Gastroesophageal sphincter (tissue), 4 donors: ENCODE measurements around the gene PRR23E. TPM values are rescaled to one million over a fixed set of nuclear protein-coding genes. Genes with fewer than 3 reads are reported as not detected.

Source experiments
- ATAC-seq: fragments of 150-250 bp; one replicate; pipeline ENCODE4 v1.9.1; 2016; ENCODE audit warnings: mild to moderate bottlenecking, moderate library complexity
- H3K27ac ChIP-seq, 4 donors: fragments of 200-600 bp; sonication (generic) in 3 of 4; 1 replicate in 3 of 4; 2 replicates in 1 of 4; pipeline ENCODE4 v1.5.1; 2016 to 2019
- H3K27me3 ChIP-seq: fragments of 200-600 bp; sonication (generic); one replicate; pipeline ENCODE4 v1.5.1; 2019
- H3K36me3 ChIP-seq, 2 donors: fragments of 200-600 bp; sonication (generic); one replicate each; pipeline ENCODE4 v1.5.1; 2019; ENCODE audit warnings: control low read depth in 1 of 2
- H3K4me1 ChIP-seq, 3 donors: fragments of 200-600 bp; sonication (generic); 1 replicate in 2 of 3; 2 replicates in 1 of 3; pipeline ENCODE4 v1.5.1; 2016 to 2019; ENCODE audit warnings: control low read depth in 2 of 3
- H3K4me3 ChIP-seq, 2 donors: fragments of 200-600 bp; sonication (generic); one replicate each; pipeline ENCODE4 v1.5.1; 2019; ENCODE audit warnings: mild to moderate bottlenecking in 1 of 2, moderate library complexity in 1 of 2
- H3K9me3 ChIP-seq, 3 donors: fragments of 200-600 bp; sonication (generic); one replicate each; pipeline ENCODE4 v1.5.1; 2017 to 2019; ENCODE audit warnings: control low read depth in 2 of 3
- EP300 ChIP-seq: sonication (generic); formaldehyde crosslinking; IDR thresholded peaks from one replicate; pipeline ENCODE4 v1.6.1; 2017; ENCODE audit warnings: antibody characterized with exemption, mild to moderate bottlenecking
- POLR2A ChIP-seq, 2 donors: fragments of 450-650 bp; IDR thresholded peaks; one replicate each; pipeline ENCODE4 v1.6.1; 2017; ENCODE audit warnings: antibody characterized with exemption in 2 of 2, mild to moderate bottlenecking in 2 of 2, moderate library complexity in 1 of 2
- POLR2AphosphoS5 ChIP-seq: sonication (generic); formaldehyde crosslinking; IDR thresholded peaks from one replicate; pipeline ENCODE4 v1.6.1; 2017; ENCODE audit warnings: antibody characterized with exemption
- WGBS, 2 donors: methylation state at CpG; one replicate each; pipeline ENCODE4 v1.1.5; 2018; ENCODE audit warnings: low coverage in 1 of 2; 5-methylcytosine and 5-hydroxymethylcytosine counted together
- total RNA-seq, 4 donors: library from RNA; depleted of rRNA; stranded (reverse); fragments of >200 nt; gene quantifications; one replicate each; pipeline ENCODE4 v1.1.0, GENCODE V29; 2016
- TF ChIP-seq, protein P1 (sequence below), 4 experiments: fragments of 200-600 bp in 2 of 4; fragments of 450-650 bp in 2 of 4; sonication (generic) in 1 of 4; IDR thresholded peaks; one replicate each; pipeline ENCODE4 v1.5.1; 2017 to 2019; ENCODE audit warnings: antibody characterized with exemption in 4 of 4, mild to moderate bottlenecking in 2 of 4, moderate library complexity in 2 of 4

PRR23E gene
- total RNA-seq, result not detected

GRCh38 chr3:127192576-127193232, at the start of gene PRR23E:
Gene PRR23E, plus strand, starts transcription at chr3:127193131. Its CDS starts 3,555 bp downstream, at chr3:127196686.
- Histone ChIP-seq H3K4me1 (no peaks in the 10 kb centered on the region), H3K9me3 (peaks cover 0 to 27% (median 0%) of the 10 kb centered on the region in 3 donors), H3K27ac (no peak within 1 kb of the TSS), H3K4me3 (no peak within 1 kb of the TSS), H3K27me3 (peaks cover 11% of the 10 kb centered on the region), H3K36me3 (no peaks in the 10 kb centered on the region)
- no peak for TF ChIP-seq EP300
- TF ChIP-seq POLR2AphosphoS5, result no peak
- TF ChIP-seq, protein P1, sequence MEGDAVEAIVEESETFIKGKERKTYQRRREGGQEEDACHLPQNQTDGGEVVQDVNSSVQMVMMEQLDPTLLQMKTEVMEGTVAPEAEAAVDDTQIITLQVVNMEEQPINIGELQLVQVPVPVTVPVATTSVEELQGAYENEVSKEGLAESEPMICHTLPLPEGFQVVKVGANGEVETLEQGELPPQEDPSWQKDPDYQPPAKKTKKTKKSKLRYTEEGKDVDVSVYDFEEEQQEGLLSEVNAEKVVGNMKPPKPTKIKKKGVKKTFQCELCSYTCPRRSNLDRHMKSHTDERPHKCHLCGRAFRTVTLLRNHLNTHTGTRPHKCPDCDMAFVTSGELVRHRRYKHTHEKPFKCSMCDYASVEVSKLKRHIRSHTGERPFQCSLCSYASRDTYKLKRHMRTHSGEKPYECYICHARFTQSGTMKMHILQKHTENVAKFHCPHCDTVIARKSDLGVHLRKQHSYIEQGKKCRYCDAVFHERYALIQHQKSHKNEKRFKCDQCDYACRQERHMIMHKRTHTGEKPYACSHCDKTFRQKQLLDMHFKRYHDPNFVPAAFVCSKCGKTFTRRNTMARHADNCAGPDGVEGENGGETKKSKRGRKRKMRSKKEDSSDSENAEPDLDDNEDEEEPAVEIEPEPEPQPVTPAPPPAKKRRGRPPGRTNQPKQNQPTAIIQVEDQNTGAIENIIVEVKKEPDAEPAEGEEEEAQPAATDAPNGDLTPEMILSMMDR (IDR thresholded peaks at IDR 0.05), result no peak
- no peak for TF ChIP-seq POLR2A (IDR thresholded peaks at IDR 0.05)
- ATAC-seq, result no peak
- WGBS, 2 donors, result 96% methylated on average over 12 of the region's 31 CpGs; no CpG with 5 or more reads in 1 of the 2 donors

- Histone ChIP-seq H3K4me1 (peaks cover 0 to 10% (median 0%) of the 10 kb centered on the region in 3 donors), H3K27me3 (no peaks in the 10 kb centered on the region), H3K4me3 (no peak overlapping the region), H3K9me3 (no peaks in the 10 kb centered on the region), H3K27ac (no peak overlapping the region), H3K36me3 (no peaks in the 10 kb centered on the region)
- TF ChIP-seq POLR2AphosphoS5 (no peak), POLR2A (IDR thresholded peaks at IDR 0.05) (no peak), EP300 (no peak)
- TF ChIP-seq, protein P1 (IDR thresholded peaks at IDR 0.05), result no peak
- 93 to 96% methylated on average over 2 of the region's 2 CpGs for WGBS, 2 donors
- ATAC-seq, result no peak
These were observed 49.8 kb upstream of the PRR23E start for GRCh38 chr3:127143172-127143571.

DNA sequence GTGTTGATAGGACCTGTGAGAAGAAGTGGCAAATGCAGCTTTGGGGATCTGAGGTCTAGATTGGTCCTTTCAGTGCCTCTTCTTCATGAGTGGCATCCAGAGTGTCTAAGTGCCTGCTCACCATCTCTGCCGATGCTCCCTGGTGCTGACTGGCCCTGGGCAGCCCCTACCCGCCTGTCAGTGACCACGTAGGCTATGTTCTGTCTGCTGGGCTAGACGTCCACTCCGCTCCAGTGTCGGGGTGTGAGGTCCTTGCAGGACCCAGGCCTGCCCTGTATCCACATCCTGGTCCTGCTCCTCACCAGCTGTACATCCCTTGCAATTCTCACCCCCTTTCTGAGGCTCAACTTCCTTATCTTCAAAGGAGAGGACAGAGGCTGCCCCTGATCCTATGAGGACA, 48.3 kb upstream of the PRR23E start:
- Histone ChIP-seq H3K9me3 (no peaks in the 10 kb centered on the region), H3K36me3 (no peaks in the 10 kb centered on the region), H3K4me1 (no peaks in the 10 kb centered on the region), H3K27me3 (no peaks in the 10 kb centered on the region), H3K27ac (no peak overlapping the region), H3K4me3 (no peak overlapping the region)
- no peak for ATAC-seq
- WGBS, 2 donors, result 90% methylated on average over 4 of the region's 6 CpGs; no CpG with 5 or more reads in 1 of the 2 donors
- TF ChIP-seq, protein P1 (IDR thresholded peaks at IDR 0.05), result no peak
- TF ChIP-seq EP300 (no peak), POLR2A (IDR thresholded peaks at IDR 0.05) (no peak), POLR2AphosphoS5 (no peak)

DNA sequence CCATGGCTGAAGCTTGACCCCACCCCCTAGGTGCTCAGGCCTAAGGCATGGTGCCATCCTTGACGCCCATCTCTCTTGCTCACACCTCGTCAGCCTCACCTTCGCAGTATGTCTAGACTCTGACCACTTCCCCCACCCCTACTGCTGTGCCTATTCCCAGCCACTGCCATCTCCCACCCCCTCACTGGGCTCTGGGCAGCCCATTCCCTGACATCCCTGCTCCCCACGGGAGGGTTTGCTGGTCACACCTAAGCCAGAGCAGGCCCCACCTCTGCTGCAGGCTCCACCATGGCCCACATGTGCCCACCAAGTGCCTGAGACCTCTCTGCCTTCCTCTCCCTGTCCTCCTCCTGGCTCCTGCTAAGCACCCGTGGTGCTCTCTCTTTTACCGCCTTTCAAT, 47.7 kb upstream of the PRR23E start:
- Histone ChIP-seq H3K27ac (no peak overlapping the region), H3K36me3 (no peaks in the 10 kb centered on the region), H3K4me3 (no peak overlapping the region), H3K4me1 (no peaks in the 10 kb centered on the region), H3K27me3 (no peaks in the 10 kb centered on the region), H3K9me3 (no peaks in the 10 kb centered on the region)
- WGBS, 2 donors, result 68 to 80% methylated on average over 3 to 5 of the region's 6 CpGs
- TF ChIP-seq POLR2A (IDR thresholded peaks at IDR 0.05), result no peak
- no peak for TF ChIP-seq EP300
- TF ChIP-seq POLR2AphosphoS5, result no peak
- no peak for ATAC-seq

- no peak for ATAC-seq
- Histone ChIP-seq H3K36me3 (no peaks in the 10 kb centered on the region), H3K27ac (no peak overlapping the region), H3K27me3 (no peaks in the 10 kb centered on the region), H3K4me1 (no peaks in the 10 kb centered on the region), H3K9me3 (no peaks in the 10 kb centered on the region), H3K4me3 (no peak overlapping the region)
- WGBS, 2 donors, result 93% methylated on average over 2 of the region's 8 CpGs; no CpG with 5 or more reads in 1 of the 2 donors
- TF ChIP-seq POLR2AphosphoS5 (no peak), EP300 (no peak), POLR2A (IDR thresholded peaks at IDR 0.05) (no peak)
- TF ChIP-seq, protein P1 (IDR thresholded peaks at IDR 0.05), result no peak
These were observed 45.5 kb upstream of the PRR23E start for GRCh38 chr3:127147291-127147885.
